Effector memory CD8-positive, alpha-beta T cell (primary cell): ENCODE results near the gene RPL27A.
A peak's percentile ranks its signal among the peaks of the same experiment; 100 is the strongest.

Experiments used
- ATAC-seq: fragments of 150-1000 bp; cut with Tn5 transposase; replicated peaks from 2 replicates; pipeline ENCODE4 v1.10.0; 2021; ENCODE audit warnings: mild to moderate bottlenecking, moderate library complexity
- DNase-seq, 3 experiments: peaks; one replicate each; pipeline ENCODE4 v3.0.0; 2021
- H3K27ac Mint-ChIP-seq, 2 donors: one replicate each; pipeline ENCODE4 v1.8.0; 2022; ENCODE audit warnings: mild to moderate bottlenecking in 2 of 2, mixed read lengths in 2 of 2, moderate library complexity in 2 of 2
- H3K27me3 Mint-ChIP-seq, 2 donors: one replicate each; pipeline ENCODE4 v1.8.0; 2022; ENCODE audit warnings: mixed read lengths in 2 of 2
- H3K36me3 Mint-ChIP-seq: one replicate; pipeline ENCODE4 v1.8.0; 2022; ENCODE audit warnings: mild to moderate bottlenecking, moderate library complexity, mixed read lengths; ENCODE audit not compliant: insufficient read depth
- H3K4me1 Mint-ChIP-seq, 2 donors: one replicate each; pipeline ENCODE4 v1.8.0; 2022; ENCODE audit warnings: low read depth in 2 of 2, mixed read lengths in 2 of 2
- H3K4me3 Mint-ChIP-seq, 2 donors: one replicate each; pipeline ENCODE4 v1.8.0; 2022; ENCODE audit warnings: mild to moderate bottlenecking in 2 of 2, mixed read lengths in 2 of 2, moderate library complexity in 2 of 2
- H3K9me3 Mint-ChIP-seq, 2 donors: one replicate each; pipeline ENCODE4 v1.8.0; 2022; ENCODE audit warnings: mixed read lengths in 2 of 2
- total RNA-seq, 9 experiments: gene quantifications; one replicate each; lab custom pipeline; 2026; lab: John Stamatoyannopoulos, UW

The RPL27A gene
- 730 to 1,199 (median 1,053) reads per million in 9 experiments for total RNA-seq

- Mint-ChIP-seq H3K9me3 (peaks cover 0 to 4% of the 10 kb centered on the region in 2 donors), H3K4me1 (peaks cover 26 to 53% of the 10 kb centered on the region in 2 donors), H3K27me3 (no peaks in the 10 kb centered on the region), H3K4me3 (peak within 1 kb of the TSS; percentile 91), H3K27ac (peak within 1 kb of the TSS; percentile 96 to 98), H3K36me3 (peaks cover 49% of the 10 kb centered on the region)
- DNase-seq (peak; percentile 100), ATAC-seq (peak; percentile 94)
Observed at GRCh38 chr11:8682303-8683114, at the start of gene RPL27A, which contains the start of gene TRIM66. Gene RPL27A, plus strand, starts transcription at chr11:8682792. Its CDS starts 22 bp downstream, at chr11:8682814. Gene TRIM66, minus strand, starts transcription at chr11:8682665. Its CDS starts 10,391 bp downstream, at chr11:8672274.

- no peaks in the 10 kb centered on the region for H3K4me1 Mint-ChIP-seq
- H3K4me3 Mint-ChIP-seq: no peak overlapping the region
- ATAC-seq (no peak), DNase-seq (no peak)
- H3K27ac Mint-ChIP-seq: no peak overlapping the region
- peaks cover 4 to 8% of the 10 kb centered on the region in 2 donors for H3K9me3 Mint-ChIP-seq
- H3K27me3 Mint-ChIP-seq: no peaks in the 10 kb centered on the region
- H3K36me3 Mint-ChIP-seq: peaks cover 8% of the 10 kb centered on the region
Observed at GRCh38 chr11:8634498-8634897, 48.1 kb upstream of the RPL27A start.

GRCh38 chr11:8636127-8636526 is 46.5 kb upstream of the RPL27A start:
- H3K27ac Mint-ChIP-seq: no peak overlapping the region

GRCh38 chr11:8638300-8638699 is 44.3 kb upstream of the RPL27A start:
- H3K27ac Mint-ChIP-seq: no peak overlapping the region
- peaks cover 4% of the 10 kb centered on the region for H3K36me3 Mint-ChIP-seq
- DNase-seq (no peak), ATAC-seq (no peak)
- no peaks in the 10 kb centered on the region for H3K4me1 Mint-ChIP-seq
- H3K4me3 Mint-ChIP-seq: no peak overlapping the region
- peaks cover 4 to 8% of the 10 kb centered on the region in 2 donors for H3K9me3 Mint-ChIP-seq
- no peaks in the 10 kb centered on the region for H3K27me3 Mint-ChIP-seq

More at GRCh38 chr11:8636127-8636526, 46.5 kb upstream of the RPL27A start:
- Mint-ChIP-seq H3K4me1 (no peaks in the 10 kb centered on the region), H3K27me3 (no peaks in the 10 kb centered on the region), H3K36me3 (peaks cover 8% of the 10 kb centered on the region), H3K4me3 (no peak overlapping the region), H3K9me3 (peaks cover 4 to 8% of the 10 kb centered on the region in 2 donors)
- DNase-seq: no peak
- ATAC-seq: no peak

- peaks cover 4 to 8% of the 10 kb centered on the region in 2 donors for H3K9me3 Mint-ChIP-seq
- no peaks in the 10 kb centered on the region for H3K27me3 Mint-ChIP-seq
- no peak overlapping the region for H3K4me3 Mint-ChIP-seq
- H3K36me3 Mint-ChIP-seq: peaks cover 4% of the 10 kb centered on the region
- no peak overlapping the region for H3K27ac Mint-ChIP-seq
- no peaks in the 10 kb centered on the region for H3K4me1 Mint-ChIP-seq
- ATAC-seq: no peak
- DNase-seq: no peak
Observed at GRCh38 chr11:8639655-8640054, 42.9 kb upstream of the RPL27A start.

GRCh38 chr11:8640267-8640906 is 42.2 kb upstream of the RPL27A start:
- ATAC-seq: no peak
- no peak overlapping the region for H3K4me3 Mint-ChIP-seq
- H3K9me3 Mint-ChIP-seq: peaks cover 4 to 8% of the 10 kb centered on the region in 2 donors
- no peaks in the 10 kb centered on the region for H3K27me3 Mint-ChIP-seq
- peaks cover 4% of the 10 kb centered on the region for H3K36me3 Mint-ChIP-seq
- no peak overlapping the region for H3K27ac Mint-ChIP-seq
- no peak for DNase-seq
- no peaks in the 10 kb centered on the region for H3K4me1 Mint-ChIP-seq

GRCh38 chr11:8641332-8641731 is 41.3 kb upstream of the RPL27A start:
- H3K27me3 Mint-ChIP-seq: no peaks in the 10 kb centered on the region

GRCh38 chr11:8642196-8642841 is 40.3 kb upstream of the RPL27A start:
- no peak overlapping the region for H3K4me3 Mint-ChIP-seq
- H3K36me3 Mint-ChIP-seq: peaks cover 3% of the 10 kb centered on the region
- H3K4me1 Mint-ChIP-seq: no peaks in the 10 kb centered on the region
- H3K27me3 Mint-ChIP-seq: no peaks in the 10 kb centered on the region
- DNase-seq (no peak), ATAC-seq (no peak)
- H3K9me3 Mint-ChIP-seq: no peaks in the 10 kb centered on the region
- H3K27ac Mint-ChIP-seq: peak overlapping the region in 1 of 2 donors; percentile 73

More at GRCh38 chr11:8641332-8641731, 41.3 kb upstream of the RPL27A start:
- H3K27ac Mint-ChIP-seq: peak overlapping the region; percentile 3 to 73
- no peaks in the 10 kb centered on the region for H3K4me1 Mint-ChIP-seq
- peaks cover 4 to 6% of the 10 kb centered on the region in 2 donors for H3K9me3 Mint-ChIP-seq
- H3K4me3 Mint-ChIP-seq: no peak overlapping the region
- ATAC-seq (no peak), DNase-seq (no peak)
- peaks cover 4% of the 10 kb centered on the region for H3K36me3 Mint-ChIP-seq

- Mint-ChIP-seq H3K36me3 (no peaks in the 10 kb centered on the region), H3K9me3 (no peaks in the 10 kb centered on the region), H3K27ac (no peak overlapping the region), H3K27me3 (no peaks in the 10 kb centered on the region), H3K4me3 (no peak overlapping the region), H3K4me1 (no peaks in the 10 kb centered on the region)
- DNase-seq (no peak), ATAC-seq (no peak)
Observed at GRCh38 chr11:8646873-8647272, 35.7 kb upstream of the RPL27A start.

GRCh38 chr11:8649361-8649760 is 33.2 kb upstream of the RPL27A start:
- Mint-ChIP-seq H3K27me3 (no peaks in the 10 kb centered on the region), H3K4me3 (no peak overlapping the region), H3K4me1 (no peaks in the 10 kb centered on the region), H3K27ac (peak overlapping the region in 1 of 2 donors; percentile 44), H3K9me3 (no peaks in the 10 kb centered on the region), H3K36me3 (no peaks in the 10 kb centered on the region)
- DNase-seq (no peak), ATAC-seq (no peak)

- no peaks in the 10 kb centered on the region for H3K27me3 Mint-ChIP-seq
- H3K36me3 Mint-ChIP-seq: no peaks in the 10 kb centered on the region
- no peak for DNase-seq
- no peaks in the 10 kb centered on the region for H3K4me1 Mint-ChIP-seq
- H3K9me3 Mint-ChIP-seq: no peaks in the 10 kb centered on the region
- no peak for ATAC-seq
- no peak overlapping the region for H3K27ac Mint-ChIP-seq
- no peak overlapping the region for H3K4me3 Mint-ChIP-seq
Observed at GRCh38 chr11:8650401-8650990, 32.1 kb upstream of the RPL27A start.

GRCh38 chr11:8652140-8652539 is 30.5 kb upstream of the RPL27A start:
- Mint-ChIP-seq H3K9me3 (no peaks in the 10 kb centered on the region), H3K27ac (peak overlapping the region in 1 of 2 donors; percentile 59), H3K36me3 (no peaks in the 10 kb centered on the region), H3K4me3 (no peak overlapping the region), H3K4me1 (no peaks in the 10 kb centered on the region), H3K27me3 (no peaks in the 10 kb centered on the region)
- ATAC-seq: no peak
- DNase-seq: no peak

- Mint-ChIP-seq H3K4me3 (no peak overlapping the region), H3K27ac (no peak overlapping the region)
Observed at GRCh38 chr11:8654503-8654902, 28.1 kb upstream of the RPL27A start.

More at GRCh38 chr11:8654503-8654902, 28.1 kb upstream of the RPL27A start:
- DNase-seq (no peak), ATAC-seq (no peak)
- no peaks in the 10 kb centered on the region for H3K27me3 Mint-ChIP-seq
- no peaks in the 10 kb centered on the region for H3K9me3 Mint-ChIP-seq
- H3K4me1 Mint-ChIP-seq: no peaks in the 10 kb centered on the region
- no peaks in the 10 kb centered on the region for H3K36me3 Mint-ChIP-seq
